ENCODE measurements around the gene NUDC. TPM values are rescaled to one million over a fixed set of nuclear protein-coding genes. Genes with fewer than 3 reads are reported as not detected.

Gene NUDC
- total and polyA plus RNA-seq, 2 of the 4 experiments (the other 2 are of a cell fraction) = 34.8 to 89.8 TPM

- no peak overlapping the region for H4K91ac ChIP-seq (ENCODE audit: insufficient read depth, low read depth, low read length)
- no peak overlapping the region for H2BK5ac ChIP-seq (ENCODE audit: low read depth, low read length, poor library complexity, severe bottlenecking)
- no peak overlapping the region for H3K14ac ChIP-seq (replicated peaks; ENCODE audit: low read depth, low read length)
- ATAC-seq (ENCODE audit: low read depth) (no peak), DNase-seq (no peak)
- ChIA-PET CTCF (no interaction called here), POLR2A (ENCODE audit: unreplicated experiment) (no interaction called here)
- peak overlapping the region; percentile 47 for H2AFZ ChIP-seq (replicated peaks; ENCODE audit: low read length, poor library complexity)
- H2BK15ac ChIP-seq (ENCODE audit: low read depth, low read length) = no peak overlapping the region
- no peak overlapping the region for H2BK120ac ChIP-seq (ENCODE audit: low read depth, low read length)
- WGBS, 2 experiments (ENCODE audit: extremely low coverage in 2 of 2, insufficient read length in 1 of 2) = 97% methylated on average over 4 of the region's 13 CpGs; no CpG with 5 or more reads in 1 of the 2 experiments
- H4K8ac ChIP-seq (ENCODE audit: low read depth in 2 of 2, low read length in 2 of 2) = no peak overlapping the region
- H2AK5ac ChIP-seq (ENCODE audit: low read depth, low read length) = no peak overlapping the region
- H3K4me2 ChIP-seq (ENCODE audit: low read depth, low read length) = no peak overlapping the region
- H3K23ac ChIP-seq (ENCODE audit: low read depth, low read length) = no peak overlapping the region
- H3K27me3 ChIP-seq (ENCODE audit: control insufficient read depth, insufficient read depth, low read length) = no peaks in the 10 kb centered on the region
- peaks cover 3% of the 10 kb centered on the region; the same call in 1 of the 2 replicates for H3K9me1 ChIP-seq (ENCODE audit: insufficient read depth, low read length)
- H3K4me3 ChIP-seq (ENCODE audit: insufficient read depth, low read depth, low read length) = no peak overlapping the region
- peaks cover 17 to 45% of the 10 kb centered on the region in 2 experiments; a peak in 3 of 4 replicates for H3K79me1 ChIP-seq (ENCODE audit: low read depth in 1 of 2, low read length in 2 of 2)
- H3K56ac ChIP-seq (ENCODE audit: extremely low read depth, insufficient read depth, low read length) = no peak overlapping the region
- BruUV-seq (replicated peaks) = no TSS peak
- H4K5ac ChIP-seq (ENCODE audit: low read depth, low read length) = no peak overlapping the region
- no peak for TF ChIP-seq MAZ (IDR thresholded peaks at IDR 0.05; ENCODE audit: borderline replicate concordance, low read depth, low read length)
- no peak for TF ChIP-seq NFE2L2 (IDR thresholded peaks at IDR 0.05; ENCODE audit: low read depth, low read length)
- no peak for TF ChIP-seq POLR2A (IDR thresholded peaks at IDR 0.05; ENCODE audit: low read depth, low read length)
- no peak for TF ChIP-seq BHLHE40 (IDR thresholded peaks at IDR 0.05; ENCODE audit: low read depth, low read length)
- no peak for TF ChIP-seq FOS (IDR thresholded peaks at IDR 0.05; ENCODE audit: low read depth, low read length)
- TF ChIP-seq CHD1 (IDR thresholded peaks at IDR 0.05; ENCODE audit: low read depth, low read length) = no peak
- no peak for TF ChIP-seq RAD21 (IDR thresholded peaks at IDR 0.05; ENCODE audit: low read length)
- no peak for TF ChIP-seq RFX5 (IDR thresholded peaks at IDR 0.05; ENCODE audit: low read depth, low read length)
- no peak for TF ChIP-seq MXI1 (IDR thresholded peaks at IDR 0.05; ENCODE audit: borderline replicate concordance, low read depth, low read length)
- TF ChIP-seq SMC3 (IDR thresholded peaks at IDR 0.05; ENCODE audit: low read depth, low read length) = no peak
- H3K4me1 ChIP-seq (ENCODE audit: control insufficient read depth, insufficient read depth, low read length) = peaks cover 8% of the 10 kb centered on the region
- H3K36me3 ChIP-seq (ENCODE audit: control insufficient read depth, insufficient read depth, low read length) = peaks cover 34% of the 10 kb centered on the region
- H3K9me3 ChIP-seq (ENCODE audit: control insufficient read depth, insufficient read depth, low read length) = no peaks in the 10 kb centered on the region
- H3K18ac ChIP-seq (ENCODE audit: low read depth, low read length) = no peak overlapping the region
- no peak overlapping the region for H2BK20ac ChIP-seq (ENCODE audit: low read depth, low read length)
- dilution Hi-C loops (cut with HindIII; ENCODE audit: low sequenced_read_pairs, unreplicated experiment) = no loop called here
- in situ Hi-C loops (cut with MboI; ENCODE audit: low sequenced_read_pairs) = no loop called here
- H3K4ac ChIP-seq (ENCODE audit: low read depth, low read length) = no peak overlapping the region
- no peak overlapping the region for H2AK9ac ChIP-seq (replicated peaks; ENCODE audit: low read depth, low read length, poor library complexity)
- H3K9ac ChIP-seq (ENCODE audit: low read depth, low read length) = no peak overlapping the region
- no peak overlapping the region for H3K27ac ChIP-seq (ENCODE audit: insufficient read depth, low read length)
- H4K20me1 ChIP-seq (ENCODE audit: insufficient read depth, low read length) = no peaks in the 10 kb centered on the region; the same call in 1 of the 2 replicates
- intact Hi-C loops (cut with micrococcal nuclease) = no loop called here
Measured at GRCh38 chr1:26894263-26894662, 27.3 kb upstream of the NUDC start.

Measured in IMR-90 (cell line).